B cell (primary cell): ENCODE measurements around the gene NME3. TPM values are rescaled to one million over a fixed set of nuclear protein-coding genes. Genes with fewer than 3 reads are reported as not detected.

Experiments
- ATAC-seq: fragments of 200-7000 bp; cut with Tn5 transposase; one replicate; pipeline ENCODE4 v1.10.0; 2021; ENCODE audit warnings: low read depth, mild to moderate bottlenecking, moderate number of reproducible peaks, moderate library complexity
- CTCF ChIA-PET: fragments of 350-600 bp; sonication (Branson Sonifier 250); formaldehyde crosslinking; loops from one replicate; lab custom pipeline; 2021; ENCODE audit warnings: antibody characterized with exemption, inconsistent platforms; lab: Charles Lee
- POLR2A ChIA-PET: fragments of 350-600 bp; sonication (Branson Sonifier 250); formaldehyde crosslinking; loops from one replicate; lab custom pipeline; 2021; ENCODE audit warnings: antibody characterized with exemption; lab: Charles Lee
- DNase-seq: peaks from one replicate; pipeline ENCODE4 v3.0.0; 2013
- H2AFZ ChIP-seq: 2 replicates; pipeline ENCODE4 v1.6.1; 2012; ENCODE audit warnings: mild to moderate bottlenecking, low read depth, low read length; ENCODE audit not compliant: insufficient read depth, poor library complexity, severe bottlenecking
- H3K27ac ChIP-seq, 2 donors: 1 replicate in 1 of 2; 2 replicates in 1 of 2; pipeline ENCODE4 v1.5.1; 2012 to 2013; ENCODE audit warnings: low read length in 2 of 2, mild to moderate bottlenecking in 2 of 2, moderate library complexity in 1 of 2
- H3K27me3 ChIP-seq, 4 experiments: fragments of 200-600 bp in 1 of 4; sonication (generic) in 1 of 4; replicated peaks in 1 of 4; 1 replicate in 2 of 4; 2 replicates in 2 of 4; pipeline versions ENCODE4 v1.6.1 to v1.7.0; 2013 to 2016; ENCODE audit warnings: low read length in 3 of 4, mild to moderate bottlenecking in 2 of 4, mixed read lengths in 1 of 4, moderate library complexity in 1 of 4; ENCODE audit not compliant: insufficient read depth in 4 of 4, control insufficient read depth in 3 of 4; ENCODE audit errors: control extremely low read depth in 1 of 4
- H3K36me3 ChIP-seq, 2 experiments: replicated peaks in 1 of 2; 1 replicate in 1 of 2; 2 replicates in 1 of 2; pipeline versions ENCODE4 v1.6.1 to v1.7.1; 2013; ENCODE audit warnings: low read length in 1 of 2; ENCODE audit not compliant: insufficient read depth in 2 of 2, control insufficient read depth in 1 of 2; ENCODE audit errors: control extremely low read depth in 1 of 2, extremely low read depth in 1 of 2
- H3K4me1 ChIP-seq, 2 donors: fragments of 200-600 bp in 1 of 2; sonication (generic) in 1 of 2; 1 replicate in 1 of 2; 2 replicates in 1 of 2; pipeline versions ENCODE4 v1.5.1 to v1.6.1; 2013 to 2017; ENCODE audit warnings: low read length in 2 of 2; ENCODE audit not compliant: control insufficient read depth in 2 of 2, insufficient read depth in 2 of 2
- H3K4me2 ChIP-seq: replicated peaks from 2 replicates; pipeline ENCODE3; 2012; ENCODE audit warnings: mild to moderate bottlenecking, low read depth, low read length; ENCODE audit not compliant: poor library complexity, severe bottlenecking
- H3K4me3 ChIP-seq, 5 experiments: fragments of 200-600 bp in 1 of 5; sonication (generic) in 1 of 5; 1 replicate in 3 of 5; 2 replicates in 2 of 5; pipeline versions ENCODE4 v1.5.1 to v1.7.0; 2011 to 2016; ENCODE audit warnings: low read length in 4 of 5, mild to moderate bottlenecking in 4 of 5, low read depth in 2 of 5, control low read depth in 1 of 5, moderate library complexity in 1 of 5; ENCODE audit not compliant: insufficient read depth in 1 of 5; ENCODE audit errors: control extremely low read depth in 1 of 5, extremely low read depth in 1 of 5
- H3K79me2 ChIP-seq: fragments of 200-600 bp; sonication (generic); one replicate; pipeline ENCODE4 v1.6.0; 2016; ENCODE audit warnings: low read length; ENCODE audit not compliant: control insufficient read depth, insufficient read depth
- H3K9ac ChIP-seq: fragments of 200-600 bp; sonication (generic); 2 replicates; pipeline ENCODE4 v1.6.1; 2017; ENCODE audit warnings: mild to moderate bottlenecking, low read length, moderate library complexity
- H3K9me3 ChIP-seq, 3 donors: one replicate each; pipeline versions ENCODE4 v1.6.1 to v1.7.1; 2013; ENCODE audit warnings: low read length in 2 of 3; ENCODE audit not compliant: control insufficient read depth in 2 of 3, insufficient read depth in 1 of 3; ENCODE audit errors: control extremely low read depth in 1 of 3
- H4K20me1 ChIP-seq: 2 replicates; pipeline ENCODE4 v1.6.0; 2012; ENCODE audit warnings: mild to moderate bottlenecking, low read length; ENCODE audit not compliant: insufficient read depth, control insufficient read depth, poor library complexity, severe bottlenecking
- H3K27ac Mint-ChIP-seq: one replicate; pipeline ENCODE4 v1.8.0; 2021; ENCODE audit warnings: mixed read lengths
- H3K27me3 Mint-ChIP-seq: one replicate; pipeline ENCODE4 v1.8.0; 2021; ENCODE audit warnings: mixed read lengths
- H3K4me1 Mint-ChIP-seq: one replicate; pipeline ENCODE4 v1.8.0; 2021; ENCODE audit warnings: mixed read lengths
- H3K4me3 Mint-ChIP-seq: one replicate; pipeline ENCODE4 v1.8.0; 2021; ENCODE audit warnings: mixed read lengths
- H3K9me3 Mint-ChIP-seq: one replicate; pipeline ENCODE4 v1.8.0; 2022; ENCODE audit warnings: mixed read lengths; ENCODE audit not compliant: insufficient read depth
- EZH2 ChIP-seq: IDR thresholded peaks from 2 replicates; pipeline ENCODE4 v1.6.1; 2012; ENCODE audit warnings: borderline replicate concordance, low read depth, mild to moderate bottlenecking, moderate library complexity, low read length; ENCODE audit not compliant: insufficient read depth, poor library complexity, severe bottlenecking
- WGBS: methylation state at CpG from one replicate; pipeline ENCODE4 v1.1.5; 2013; ENCODE audit warnings: missing lambda C conversion rate; ENCODE audit not compliant: insufficient coverage; 5-methylcytosine and 5-hydroxymethylcytosine counted together
- intact Hi-C: fragments of 100-400 bp; cut with micrococcal nuclease; formaldehyde crosslinking; loops from one replicate; pipeline ENCODE4 v1.10.0; 2022
- polyA plus RNA-seq: library from polyadenylated mRNA; depleted of rRNA; stranded (reverse); fragments of >200 nt; gene quantifications from 2 replicates; pipeline ENCODE4 v1.2.3, GENCODE V29; 2012
- total RNA-seq, 2 donors: library from RNA; stranded (reverse); fragments of 120-200 nt in 1 of 2; gene quantifications; 1 replicate in 1 of 2; 2 replicates in 1 of 2; pipeline versions ENCODE4 v1.2.3 to v1.2.4, GENCODE V29; 2013 to 2022
- TF ChIP-seq, protein P1 (sequence below): fragments of 200-600 bp; IDR thresholded peaks from one replicate; pipeline ENCODE4 v1.8.0; 2022; ENCODE audit warnings: antibody characterized with exemption, mild to moderate bottlenecking

Gene NME3
- total and polyA plus RNA-seq, 2 donors (not counting 1 experiment from before 2014, with no cell fraction given): 63.2 to 150 TPM

DNA sequence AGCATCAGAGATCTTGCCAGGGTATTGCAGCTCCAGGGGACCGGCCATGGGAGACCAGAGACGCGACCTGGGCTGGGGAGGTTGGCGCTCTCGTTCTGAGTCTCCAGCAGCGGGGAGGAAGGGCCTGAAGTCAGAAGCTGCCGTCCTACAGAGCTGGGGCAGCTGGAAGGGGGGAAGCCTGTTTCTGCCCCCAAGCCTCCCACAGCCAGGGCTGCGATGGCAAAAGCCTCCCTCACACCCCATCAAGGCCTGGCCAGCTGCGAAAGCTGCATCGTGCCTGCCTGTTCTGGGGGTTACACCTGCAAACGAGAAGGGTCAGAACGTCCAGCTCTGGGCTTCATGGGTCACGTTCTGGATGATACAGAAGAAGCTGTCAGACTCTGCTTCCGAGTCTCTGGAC is 39.3 kb downstream of the NME3 start:
- no peak overlapping the region for H3K27ac ChIP-seq
- H3K9me3 ChIP-seq: peaks cover 0 to 18% (median 0%) of the 10 kb centered on the region in 3 donors
- peaks cover 70% of the 10 kb centered on the region for H4K20me1 ChIP-seq
- no peaks in the 10 kb centered on the region for H3K27me3 Mint-ChIP-seq
- H3K9ac ChIP-seq: no peak overlapping the region
- no peaks in the 10 kb centered on the region for H3K4me1 ChIP-seq
- H3K9me3 Mint-ChIP-seq: no peaks in the 10 kb centered on the region
- DNase-seq: no peak
- no peak overlapping the region for H3K27ac Mint-ChIP-seq
- CTCF ChIA-PET: interaction anchor here (2.6 kb wide), 1 partner anchor 8 kb away, joined by 9 read pairs; no protein-coding TSS in a partner anchor
- H3K79me2 ChIP-seq: peaks cover 66% of the 10 kb centered on the region
- H3K4me1 Mint-ChIP-seq: peaks cover 4% of the 10 kb centered on the region
- no peak overlapping the region for H3K4me3 Mint-ChIP-seq
- 99% methylated on average over 12 of the region's 14 CpGs for WGBS
- H3K4me3 ChIP-seq: no peak overlapping the region
- no peak for ATAC-seq
- no peak overlapping the region for H2AFZ ChIP-seq
- no peak overlapping the region for H3K4me2 ChIP-seq
- H3K36me3 ChIP-seq: peaks cover 0 to 57% of the 10 kb centered on the region in 2 experiments
- TF ChIP-seq EZH2: no peak
- TF ChIP-seq, protein P1, sequence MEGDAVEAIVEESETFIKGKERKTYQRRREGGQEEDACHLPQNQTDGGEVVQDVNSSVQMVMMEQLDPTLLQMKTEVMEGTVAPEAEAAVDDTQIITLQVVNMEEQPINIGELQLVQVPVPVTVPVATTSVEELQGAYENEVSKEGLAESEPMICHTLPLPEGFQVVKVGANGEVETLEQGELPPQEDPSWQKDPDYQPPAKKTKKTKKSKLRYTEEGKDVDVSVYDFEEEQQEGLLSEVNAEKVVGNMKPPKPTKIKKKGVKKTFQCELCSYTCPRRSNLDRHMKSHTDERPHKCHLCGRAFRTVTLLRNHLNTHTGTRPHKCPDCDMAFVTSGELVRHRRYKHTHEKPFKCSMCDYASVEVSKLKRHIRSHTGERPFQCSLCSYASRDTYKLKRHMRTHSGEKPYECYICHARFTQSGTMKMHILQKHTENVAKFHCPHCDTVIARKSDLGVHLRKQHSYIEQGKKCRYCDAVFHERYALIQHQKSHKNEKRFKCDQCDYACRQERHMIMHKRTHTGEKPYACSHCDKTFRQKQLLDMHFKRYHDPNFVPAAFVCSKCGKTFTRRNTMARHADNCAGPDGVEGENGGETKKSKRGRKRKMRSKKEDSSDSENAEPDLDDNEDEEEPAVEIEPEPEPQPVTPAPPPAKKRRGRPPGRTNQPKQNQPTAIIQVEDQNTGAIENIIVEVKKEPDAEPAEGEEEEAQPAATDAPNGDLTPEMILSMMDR: no peak
- no peaks in the 10 kb centered on the region for H3K27me3 ChIP-seq
- POLR2A ChIA-PET: no interaction called here
- intact Hi-C loops: no loop called here

DNA sequence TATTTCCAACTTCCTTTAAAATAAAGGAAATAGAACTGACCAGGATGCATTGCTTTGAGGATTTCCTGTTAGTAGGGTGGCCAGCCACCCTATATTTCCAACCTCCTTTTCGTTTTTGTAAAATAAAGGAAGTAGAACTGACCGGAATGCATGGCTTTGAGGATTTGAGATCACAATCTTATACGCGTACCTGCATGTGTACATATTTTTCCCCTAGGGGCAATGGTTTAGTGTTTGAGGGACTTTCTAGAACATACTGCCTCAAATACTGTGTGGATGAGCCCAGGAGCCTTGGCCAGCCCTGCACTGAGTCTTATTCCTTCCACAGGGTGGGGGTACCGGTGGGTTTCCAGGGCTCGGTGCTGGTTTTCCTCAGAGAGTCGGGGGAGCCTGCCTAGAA is 39.7 kb downstream of the NME3 start:
- Mint-ChIP-seq H3K4me1 (peaks cover 7% of the 10 kb centered on the region), H3K27me3 (no peaks in the 10 kb centered on the region), H3K4me3 (no peak overlapping the region), H3K27ac (no peak overlapping the region), H3K9me3 (no peaks in the 10 kb centered on the region)
- no peak overlapping the region for H3K4me2 ChIP-seq
- H3K9ac ChIP-seq: no peak overlapping the region
- CTCF ChIA-PET: interaction anchor here (2.6 kb wide), 1 partner anchor 8 kb away, joined by 9 read pairs; no protein-coding TSS in a partner anchor
- H3K27ac ChIP-seq: no peak overlapping the region
- POLR2A ChIA-PET: no interaction called here
- peaks cover 71% of the 10 kb centered on the region for H3K79me2 ChIP-seq
- no peaks in the 10 kb centered on the region for H3K27me3 ChIP-seq
- intact Hi-C loops: no loop called here
- H4K20me1 ChIP-seq: peaks cover 75% of the 10 kb centered on the region
- TF ChIP-seq, protein P1: no peak
- no peak for TF ChIP-seq EZH2
- ATAC-seq: no peak
- no peak overlapping the region for H2AFZ ChIP-seq
- WGBS: 100% methylated on average over 2 of the region's 7 CpGs
- H3K4me1 ChIP-seq: peaks cover 0 to 3% of the 10 kb centered on the region in 2 donors
- H3K9me3 ChIP-seq: peaks cover 0 to 14% (median 0%) of the 10 kb centered on the region in 3 donors
- no peak for DNase-seq
- H3K36me3 ChIP-seq: peaks cover 0 to 62% of the 10 kb centered on the region in 2 experiments
- no peak overlapping the region for H3K4me3 ChIP-seq
